Glutamatergic neuron (in vitro differentiated cells): Measurements from ENCODE around the gene PNO1. TPM values are rescaled to one million over a fixed set of nuclear protein-coding genes. Genes with fewer than 3 reads are reported as not detected.

ENCODE experiments used
- DNase-seq: peaks from one replicate; pipeline ENCODE4 v3.0.0; 2022
- H3K27ac Mint-ChIP-seq: one replicate; pipeline ENCODE4 v1.8.0; 2020; ENCODE audit warnings: mild to moderate bottlenecking, mixed read lengths, inconsistent platforms; ENCODE audit not compliant: unreplicated experiment
- H3K27me3 Mint-ChIP-seq: one replicate; pipeline ENCODE4 v1.8.0; 2020; ENCODE audit warnings: mild to moderate bottlenecking, moderate library complexity, mixed read lengths, inconsistent platforms; ENCODE audit not compliant: unreplicated experiment
- H3K36me3 Mint-ChIP-seq: one replicate; pipeline ENCODE4 v1.8.0; 2020; ENCODE audit warnings: mild to moderate bottlenecking, mixed read lengths, inconsistent platforms; ENCODE audit not compliant: unreplicated experiment
- H3K4me1 Mint-ChIP-seq: one replicate; pipeline ENCODE4 v1.8.0; 2020; ENCODE audit warnings: mild to moderate bottlenecking, low read depth, mixed read lengths, inconsistent platforms; ENCODE audit not compliant: unreplicated experiment
- H3K4me3 Mint-ChIP-seq: one replicate; pipeline ENCODE4 v1.8.0; 2020; ENCODE audit warnings: mild to moderate bottlenecking, mixed read lengths, inconsistent platforms; ENCODE audit not compliant: unreplicated experiment
- H3K9me3 Mint-ChIP-seq: one replicate; pipeline ENCODE4 v1.8.0; 2020; ENCODE audit warnings: mild to moderate bottlenecking, moderate library complexity, mixed read lengths, inconsistent platforms; ENCODE audit not compliant: unreplicated experiment
- CTCF ChIP-seq: fragments of 200-600 bp; sonication (generic); IDR thresholded peaks from one replicate; pipeline ENCODE4 v1.5.0; 2021; ENCODE audit not compliant: partially characterized antibody, unreplicated experiment
- total RNA-seq: library from RNA; stranded (reverse); fragmentation: NEBNext Ultra II Directional; extraction: Animal tissue kit (Norgen Biotek cat#: 25700); gene quantifications from one replicate; pipeline ENCODE4 v1.2.1, GENCODE V29; 2021; ENCODE audit not compliant: unreplicated experiment

Gene PNO1
- total RNA-seq, 1 donor from 2014 or later, result 11.0 TPM

GRCh38 chr2:68195096-68195495 lies 37.4 kb downstream of the PNO1 start:
- no peak for TF ChIP-seq CTCF
- Mint-ChIP-seq H3K9me3 (no peaks in the 10 kb centered on the region), H3K27ac (no peak overlapping the region), H3K4me3 (no peak overlapping the region), H3K36me3 (no peaks in the 10 kb centered on the region), H3K27me3 (no peaks in the 10 kb centered on the region), H3K4me1 (no peaks in the 10 kb centered on the region)
- DNase-seq, result no peak

GRCh38 chr2:68196120-68196716 lies 38.5 kb downstream of the PNO1 start:
- H3K36me3 Mint-ChIP-seq, result no peaks in the 10 kb centered on the region
- peak; percentile 77 for TF ChIP-seq CTCF
- no peak overlapping the region for H3K27ac Mint-ChIP-seq
- no peak overlapping the region for H3K4me3 Mint-ChIP-seq
- H3K9me3 Mint-ChIP-seq, result no peaks in the 10 kb centered on the region
- no peaks in the 10 kb centered on the region for H3K4me1 Mint-ChIP-seq
- no peaks in the 10 kb centered on the region for H3K27me3 Mint-ChIP-seq
- DNase-seq, result no peak

GRCh38 chr2:68200157-68200787 lies 42.6 kb downstream of the PNO1 start:
- Mint-ChIP-seq H3K27me3 (no peaks in the 10 kb centered on the region), H3K4me1 (no peaks in the 10 kb centered on the region)
- TF ChIP-seq CTCF, result no peak

GRCh38 chr2:68203587-68203986 lies 45.9 kb downstream of the PNO1 start:
- H3K36me3 Mint-ChIP-seq, result no peaks in the 10 kb centered on the region
- no peak overlapping the region for H3K27ac Mint-ChIP-seq
- H3K27me3 Mint-ChIP-seq, result peaks cover 2% of the 10 kb centered on the region
- no peaks in the 10 kb centered on the region for H3K9me3 Mint-ChIP-seq
- no peak for TF ChIP-seq CTCF
- no peak overlapping the region for H3K4me3 Mint-ChIP-seq
- H3K4me1 Mint-ChIP-seq, result no peaks in the 10 kb centered on the region
- no peak for DNase-seq

More at GRCh38 chr2:68200157-68200787, 42.6 kb downstream of the PNO1 start:
- no peak for DNase-seq
- H3K36me3 Mint-ChIP-seq, result no peaks in the 10 kb centered on the region
- no peaks in the 10 kb centered on the region for H3K9me3 Mint-ChIP-seq
- no peak overlapping the region for H3K27ac Mint-ChIP-seq
- H3K4me3 Mint-ChIP-seq, result no peak overlapping the region

GRCh38 chr2:68206793-68207192 lies 49.1 kb downstream of the PNO1 start:
- H3K36me3 Mint-ChIP-seq, result no peaks in the 10 kb centered on the region
- no peaks in the 10 kb centered on the region for H3K4me1 Mint-ChIP-seq
- H3K4me3 Mint-ChIP-seq, result no peak overlapping the region
- no peak overlapping the region for H3K27ac Mint-ChIP-seq
- no peak for TF ChIP-seq CTCF
- peaks cover 2% of the 10 kb centered on the region for H3K27me3 Mint-ChIP-seq
- no peak for DNase-seq
- H3K9me3 Mint-ChIP-seq, result no peaks in the 10 kb centered on the region
